ENCODE results near the gene CELA3A.

DNA sequence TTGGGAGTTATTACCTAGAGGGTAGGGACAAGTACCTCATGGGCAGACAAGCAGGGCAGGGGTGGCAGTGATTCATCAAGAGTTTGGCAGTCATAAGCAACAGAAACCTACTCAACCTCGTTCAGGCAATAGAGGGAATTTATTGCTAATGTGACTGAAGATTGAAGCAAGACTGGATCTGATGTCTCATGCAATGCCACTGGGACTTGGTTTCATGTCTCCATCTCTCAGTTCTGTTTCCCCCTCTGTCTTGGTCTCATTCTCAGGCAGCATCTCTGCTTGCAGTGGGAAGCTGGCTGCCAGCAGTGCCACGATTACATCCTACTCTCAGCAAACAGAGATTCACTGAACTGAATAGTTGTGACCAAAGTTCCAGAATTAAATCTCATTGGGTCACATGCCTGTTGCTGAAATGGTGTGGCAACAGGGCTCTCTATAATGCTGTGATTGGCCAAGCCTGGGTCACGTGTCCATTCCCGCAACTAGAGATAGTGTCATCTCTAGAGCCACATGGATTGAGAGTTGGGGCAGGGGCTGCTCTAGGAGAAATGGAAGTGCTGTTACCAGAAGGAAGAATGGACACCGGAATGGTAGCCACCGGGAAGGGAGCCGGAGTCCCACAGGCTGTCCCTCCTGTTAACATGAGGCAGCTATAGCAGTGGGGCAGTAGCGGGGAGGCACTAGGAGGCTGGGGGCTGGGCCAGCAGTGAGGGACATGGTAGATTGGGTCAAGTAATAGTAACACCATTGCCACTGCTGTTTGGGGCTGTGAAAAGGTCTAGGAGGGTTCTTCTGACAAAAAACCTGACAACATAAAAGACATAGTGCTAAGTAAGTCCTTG, 47.1 kb downstream of the CELA3A start:
- TF ChIP-seq, protein P1, sequence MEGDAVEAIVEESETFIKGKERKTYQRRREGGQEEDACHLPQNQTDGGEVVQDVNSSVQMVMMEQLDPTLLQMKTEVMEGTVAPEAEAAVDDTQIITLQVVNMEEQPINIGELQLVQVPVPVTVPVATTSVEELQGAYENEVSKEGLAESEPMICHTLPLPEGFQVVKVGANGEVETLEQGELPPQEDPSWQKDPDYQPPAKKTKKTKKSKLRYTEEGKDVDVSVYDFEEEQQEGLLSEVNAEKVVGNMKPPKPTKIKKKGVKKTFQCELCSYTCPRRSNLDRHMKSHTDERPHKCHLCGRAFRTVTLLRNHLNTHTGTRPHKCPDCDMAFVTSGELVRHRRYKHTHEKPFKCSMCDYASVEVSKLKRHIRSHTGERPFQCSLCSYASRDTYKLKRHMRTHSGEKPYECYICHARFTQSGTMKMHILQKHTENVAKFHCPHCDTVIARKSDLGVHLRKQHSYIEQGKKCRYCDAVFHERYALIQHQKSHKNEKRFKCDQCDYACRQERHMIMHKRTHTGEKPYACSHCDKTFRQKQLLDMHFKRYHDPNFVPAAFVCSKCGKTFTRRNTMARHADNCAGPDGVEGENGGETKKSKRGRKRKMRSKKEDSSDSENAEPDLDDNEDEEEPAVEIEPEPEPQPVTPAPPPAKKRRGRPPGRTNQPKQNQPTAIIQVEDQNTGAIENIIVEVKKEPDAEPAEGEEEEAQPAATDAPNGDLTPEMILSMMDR (IDR thresholded peaks at IDR 0.05) = no peak
- TF ChIP-seq POLR2A (IDR thresholded peaks at IDR 0.05) = no peak
